SU-DHL-6 (cell line): ENCODE data around the gene TBC1D1.

ENCODE experiments used
- H2AFZ ChIP-seq: fragments of 200-600 bp; sonication (generic); 2 replicates; pipeline ENCODE4 v1.6.1; 2014; ENCODE audit warnings: low read depth, mild to moderate bottlenecking, moderate library complexity, mixed read lengths, antibody characterized with exemption, low read length; ENCODE audit not compliant: severe bottlenecking
- H3F3A ChIP-seq: fragments of 200-600 bp; shearing (Covaris generic); 2 replicates; pipeline ENCODE4 v1.6.0; 2016; ENCODE audit warnings: antibody characterized with exemption, mild to moderate bottlenecking; ENCODE audit not compliant: insufficient read depth
- H3K27ac ChIP-seq: fragments of 200-600 bp; sonication (generic); 2 replicates; pipeline ENCODE4 v1.5.1; 2016; ENCODE audit warnings: low read depth, mild to moderate bottlenecking, low read length, moderate library complexity, mixed read lengths
- H3K27me3 ChIP-seq: fragments of 200-600 bp; sonication (generic), shearing (Covaris generic); 2 replicates; pipeline ENCODE4 v1.6.0; 2014; ENCODE audit warnings: mild to moderate bottlenecking, low read length
- H3K36me3 ChIP-seq: fragments of 200-600 bp; sonication (generic); 2 replicates; pipeline ENCODE4 v1.6.1; 2014; ENCODE audit warnings: mild to moderate bottlenecking, low read length, mixed read lengths
- H3K4me2 ChIP-seq: fragments of 300-600, 200-600 bp; shearing (Covaris generic), sonication (generic); 2 replicates; pipeline ENCODE4 v1.6.0; 2014; ENCODE audit warnings: low read length, low read depth, mild to moderate bottlenecking; ENCODE audit not compliant: poor library complexity, severe bottlenecking
- H3K4me3 ChIP-seq: fragments of 200-600 bp; sonication (generic); 2 replicates; pipeline ENCODE4 v1.5.1; 2014; ENCODE audit warnings: antibody characterized with exemption, low read length, mild to moderate bottlenecking, mixed read lengths; ENCODE audit not compliant: insufficient read depth, poor library complexity, severe bottlenecking
- H3K79me2 ChIP-seq: fragments of 200-600 bp; sonication (generic); 2 replicates; pipeline ENCODE4 v1.6.1; 2014; ENCODE audit warnings: mild to moderate bottlenecking, low read length, moderate library complexity; ENCODE audit not compliant: insufficient read depth
- H3K9ac ChIP-seq: fragments of 200-600 bp; sonication (generic); 2 replicates; pipeline ENCODE4 v1.7.0; 2014; ENCODE audit warnings: mild to moderate bottlenecking, low read length
- H3K9me2 ChIP-seq: fragments of 200-600 bp; sonication (generic); replicated peaks from 2 replicates; pipeline ENCODE4 v1.6.1; 2014; ENCODE audit warnings: low read length; ENCODE audit not compliant: insufficient read depth
- H3K9me3 ChIP-seq: fragments of 200-600 bp; sonication (generic); 2 replicates; pipeline ENCODE4 v1.6.1; 2014; ENCODE audit warnings: low read length, mixed read lengths; ENCODE audit not compliant: insufficient read depth
- H4K20me1 ChIP-seq: fragments of 200-600 bp; sonication (generic); 2 replicates; pipeline ENCODE4 v1.6.1; 2014; ENCODE audit warnings: low read depth, mild to moderate bottlenecking, antibody characterized with exemption, low read length, moderate library complexity, mixed read lengths
- CTCF ChIP-seq: fragments of 200-600 bp; sonication (generic); IDR thresholded peaks from one replicate; pipeline ENCODE4 v1.5.1; 2017; ENCODE audit warnings: antibody characterized with exemption, mild to moderate bottlenecking, low read length, moderate library complexity; ENCODE audit not compliant: insufficient read depth, poor library complexity, severe bottlenecking
- EZH2phosphoT487 ChIP-seq: fragments of 200-600 bp; sonication (generic), shearing (Covaris generic); conservative IDR thresholded peaks from 2 replicates; pipeline ENCODE4 v1.6.1; 2018; ENCODE audit warnings: mild to moderate bottlenecking, antibody characterized with exemption, low read length, moderate library complexity, mixed read lengths

TBC1D1 gene

GRCh38 chr4:38166082-38166481, 275.2 kb downstream of the TBC1D1 start:
- no peaks in the 10 kb centered on the region for H3K27me3 ChIP-seq
- no peaks in the 10 kb centered on the region for H4K20me1 ChIP-seq
- H3K27ac ChIP-seq = no peak overlapping the region
- H2AFZ ChIP-seq = no peak overlapping the region
- TF ChIP-seq EZH2phosphoT487 (no peak), CTCF (no peak)
- H3K9me2 ChIP-seq = no peaks in the 10 kb centered on the region
- H3K9ac ChIP-seq = no peak overlapping the region
- no peaks in the 10 kb centered on the region for H3F3A ChIP-seq
- H3K9me3 ChIP-seq = no peaks in the 10 kb centered on the region
- H3K4me3 ChIP-seq = no peak overlapping the region
- H3K36me3 ChIP-seq = no peaks in the 10 kb centered on the region
- no peak overlapping the region for H3K4me2 ChIP-seq
- no peaks in the 10 kb centered on the region for H3K79me2 ChIP-seq

DNA sequence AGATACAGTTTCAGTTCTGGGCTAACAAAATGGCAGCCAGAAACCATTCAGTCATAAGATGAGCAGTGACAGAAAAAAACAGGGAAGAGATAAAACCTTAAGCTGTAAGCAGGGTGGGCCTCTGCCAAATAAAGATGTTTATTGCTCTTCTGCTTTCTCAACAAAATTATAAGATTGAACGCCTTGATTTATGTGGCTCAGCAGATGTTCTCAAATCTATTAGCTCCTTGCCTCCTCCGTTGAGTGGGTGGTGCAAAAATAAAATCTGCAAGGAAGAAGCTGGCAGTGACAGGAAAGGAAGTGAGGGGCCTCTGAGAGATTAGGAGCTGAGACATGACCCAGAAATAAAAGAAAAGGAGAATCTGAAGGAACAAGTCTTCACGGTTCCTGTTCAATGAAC, 275.9 kb downstream of the TBC1D1 start:
- H3K4me2 ChIP-seq = no peak overlapping the region
- no peaks in the 10 kb centered on the region for H3K36me3 ChIP-seq
- no peak overlapping the region for H3K27ac ChIP-seq
- no peaks in the 10 kb centered on the region for H4K20me1 ChIP-seq
- TF ChIP-seq CTCF (no peak), EZH2phosphoT487 (no peak)
- H3K9me3 ChIP-seq = no peaks in the 10 kb centered on the region
- no peaks in the 10 kb centered on the region for H3F3A ChIP-seq
- no peak overlapping the region for H3K4me3 ChIP-seq
- no peaks in the 10 kb centered on the region for H3K9me2 ChIP-seq
- H3K27me3 ChIP-seq = no peaks in the 10 kb centered on the region
- no peak overlapping the region for H2AFZ ChIP-seq
- H3K9ac ChIP-seq = no peak overlapping the region
- no peaks in the 10 kb centered on the region for H3K79me2 ChIP-seq

GRCh38 chr4:38167973-38168372, 277.1 kb downstream of the TBC1D1 start:
- no peaks in the 10 kb centered on the region for H3F3A ChIP-seq
- no peak overlapping the region for H3K9ac ChIP-seq
- no peaks in the 10 kb centered on the region for H4K20me1 ChIP-seq
- no peaks in the 10 kb centered on the region for H3K9me2 ChIP-seq
- no peak overlapping the region for H3K4me3 ChIP-seq
- no peak overlapping the region for H3K27ac ChIP-seq
- no peaks in the 10 kb centered on the region for H3K9me3 ChIP-seq
- no peaks in the 10 kb centered on the region for H3K36me3 ChIP-seq
- H3K4me2 ChIP-seq = no peak overlapping the region
- H2AFZ ChIP-seq = no peak overlapping the region
- TF ChIP-seq EZH2phosphoT487 = no peak
- no peak for TF ChIP-seq CTCF
- no peaks in the 10 kb centered on the region for H3K27me3 ChIP-seq
- no peaks in the 10 kb centered on the region for H3K79me2 ChIP-seq

- no peaks in the 10 kb centered on the region for H3K36me3 ChIP-seq
- no peaks in the 10 kb centered on the region for H4K20me1 ChIP-seq
- H3K4me2 ChIP-seq = no peak overlapping the region
- no peak overlapping the region for H2AFZ ChIP-seq
- no peak overlapping the region for H3K9ac ChIP-seq
- no peak overlapping the region for H3K4me3 ChIP-seq
- H3K9me2 ChIP-seq = no peaks in the 10 kb centered on the region
- H3K27me3 ChIP-seq = no peaks in the 10 kb centered on the region
- no peaks in the 10 kb centered on the region for H3K79me2 ChIP-seq
- no peaks in the 10 kb centered on the region for H3F3A ChIP-seq
- H3K9me3 ChIP-seq = no peaks in the 10 kb centered on the region
- H3K27ac ChIP-seq = no peak overlapping the region
- TF ChIP-seq EZH2phosphoT487 = no peak
- no peak for TF ChIP-seq CTCF
Observed at GRCh38 chr4:38169524-38169923, 278.6 kb downstream of the TBC1D1 start.
